Right ventricle myocardium inferior (tissue), 1 donor: ENCODE measurements around the gene TRPC4. TPM values are rescaled to one million over a fixed set of nuclear protein-coding genes. Genes with fewer than 3 reads are reported as not detected.

Source experiments
- ATAC-seq: fragments of 200-7000 bp; cut with Tn5 transposase; one replicate; pipeline ENCODE4 v1.9.1; 2020; ENCODE audit warnings: mild to moderate bottlenecking, moderate library complexity
- DNase-seq: peaks from one replicate; pipeline ENCODE4 v3.0.0; 2021; ENCODE audit errors: missing footprints
- intact Hi-C: fragments of 100-400 bp; cut with DNase I; formaldehyde crosslinking; loops from one replicate; pipeline ENCODE4 v1.11.0; 2022
- total RNA-seq: library from RNA; stranded (reverse); fragmentation: NEBNext Ultra II Directional; extraction: Animal tissue kit (Norgen Biotek cat#: 25700); gene quantifications from one replicate; pipeline ENCODE4 v1.2.1, GENCODE V29; 2021
- donor health status: DM: no; HTN: yes; CAD: no; lungs with severe emphysema.

The TRPC4 gene
- total RNA-seq, 1 donor from 2014 or later, result 2.6 TPM

DNA sequence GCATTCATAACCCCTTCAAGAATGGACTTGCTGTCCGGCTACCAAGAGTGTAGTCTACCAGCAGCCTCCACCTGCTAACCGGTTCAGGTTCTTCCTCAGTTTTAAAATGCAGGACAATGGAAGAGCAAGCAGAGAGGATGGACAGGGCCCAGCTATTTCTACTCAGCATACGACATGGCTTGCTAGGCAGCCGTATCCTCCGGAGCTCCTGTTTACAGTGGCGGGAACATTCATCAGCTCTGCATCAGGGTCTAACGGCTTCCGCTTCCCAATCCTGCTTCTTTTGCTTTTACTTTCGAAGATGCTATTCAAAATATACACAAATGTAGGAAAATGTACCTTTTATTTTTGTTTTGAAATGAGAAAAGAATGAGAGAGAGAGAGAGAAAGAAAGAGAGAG lies 118.5 kb downstream of the TRPC4 start:
- ATAC-seq (no peak), DNase-seq (no peak)
- intact Hi-C loops, result no loop called here

DNA sequence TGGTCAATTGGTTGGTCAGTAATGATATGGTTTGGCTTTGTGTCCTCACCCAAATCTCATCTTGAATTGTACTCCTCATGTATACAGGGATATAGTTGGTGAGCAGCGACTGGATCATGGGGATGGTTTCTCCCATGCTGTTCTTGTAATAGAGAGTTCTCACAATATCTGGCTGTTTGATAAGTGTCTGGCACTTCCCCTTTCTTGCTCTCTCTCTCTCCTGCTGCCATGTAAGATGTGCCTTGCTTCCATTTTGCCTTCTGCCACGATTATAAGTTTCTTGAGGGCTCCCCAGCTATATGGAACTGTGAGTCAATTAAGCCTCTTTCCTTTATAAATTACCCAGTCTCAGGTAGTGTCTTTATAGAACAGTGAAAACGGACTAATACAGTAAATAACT lies 120.7 kb downstream of the TRPC4 start:
- DNase-seq (no peak), ATAC-seq (no peak)
- intact Hi-C loops, result no loop called here

DNA sequence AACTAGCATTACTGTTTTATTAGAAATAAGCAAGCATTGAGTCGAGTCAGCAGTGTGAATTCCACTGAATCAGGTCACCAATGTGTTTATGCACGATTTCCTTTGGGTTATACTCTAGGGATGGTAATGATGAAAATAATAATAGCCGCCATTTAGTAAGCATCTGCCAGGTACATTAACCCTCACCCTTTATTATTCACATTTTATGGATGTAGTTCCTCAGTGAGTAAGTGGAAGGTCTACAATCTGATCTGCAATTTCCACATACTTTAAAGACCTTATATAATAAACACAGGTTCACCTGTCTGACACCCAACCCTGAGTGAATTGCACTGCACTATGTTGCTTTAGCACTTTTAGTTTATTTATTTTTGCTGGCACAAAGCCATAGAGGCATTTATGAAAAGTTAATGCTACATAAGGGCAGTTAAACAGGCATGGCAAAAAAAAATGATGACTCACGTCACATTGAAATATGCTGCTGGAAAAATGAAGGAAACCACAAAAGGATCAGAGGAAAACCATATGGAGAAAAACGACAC lies 122.4 kb downstream of the TRPC4 start:
- no peak for ATAC-seq
- intact Hi-C loops, result no loop called here
- no peak for DNase-seq

DNA sequence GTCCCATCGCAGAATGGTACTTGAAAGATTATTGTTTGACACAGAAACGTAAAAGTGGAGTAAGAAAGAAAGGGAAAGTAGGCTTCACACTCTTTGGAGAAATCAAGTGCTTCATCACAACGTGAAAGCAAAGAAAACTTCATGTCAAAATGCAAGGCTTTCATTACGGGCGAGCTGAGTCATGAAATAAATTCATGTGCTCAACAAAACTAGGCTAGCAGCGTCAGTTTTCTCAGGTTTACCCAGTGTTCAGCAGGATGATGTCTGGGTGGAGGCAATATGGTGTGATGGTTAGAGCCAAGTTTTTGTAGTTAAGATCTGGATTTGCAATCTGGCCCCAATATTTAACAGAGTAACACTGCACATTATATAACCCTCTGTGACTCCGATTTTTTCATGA lies 128.0 kb downstream of the TRPC4 start:
- ATAC-seq (no peak), DNase-seq (no peak)
- intact Hi-C loops, result no loop called here

DNA sequence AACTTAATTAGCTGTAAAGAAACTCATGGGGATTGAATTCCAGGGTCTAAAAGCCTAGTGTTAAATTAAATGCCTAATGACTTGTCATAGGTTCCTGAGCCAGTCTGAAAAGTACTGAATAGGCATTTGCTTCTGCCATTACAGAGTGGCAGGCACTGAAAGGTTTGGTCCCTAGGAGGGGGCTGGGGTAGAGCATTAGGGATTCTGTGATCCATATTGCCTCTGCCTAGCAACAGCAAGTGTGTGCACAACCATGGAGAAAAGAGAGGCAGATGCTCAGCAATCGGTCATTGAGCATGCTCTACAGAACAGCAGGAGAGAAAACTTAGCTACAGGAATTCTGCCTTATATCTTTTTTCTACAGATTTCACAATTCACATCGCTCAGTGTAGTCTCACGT lies 133.5 kb downstream of the TRPC4 start:
- ATAC-seq, result no peak
- intact Hi-C loops, result no loop called here
- DNase-seq, result no peak

DNA sequence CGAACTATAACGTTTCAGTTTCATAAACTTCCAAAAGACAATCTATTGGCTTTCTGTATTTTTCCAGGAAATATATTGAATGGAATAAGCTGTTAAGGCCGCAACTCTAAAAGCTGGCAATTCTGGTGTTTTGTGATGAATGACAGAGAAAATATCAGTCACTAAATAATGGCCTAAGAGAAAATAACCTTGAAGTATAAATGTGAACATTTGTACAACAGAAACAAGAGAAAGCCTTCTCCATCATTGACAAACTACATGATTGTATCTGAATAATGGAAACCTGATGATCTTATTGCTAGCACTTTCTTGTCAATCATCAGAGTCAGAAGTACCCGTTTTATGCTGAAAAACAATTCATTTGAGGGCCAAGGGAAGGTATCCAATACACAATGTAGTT lies 134.3 kb downstream of the TRPC4 start:
- DNase-seq (no peak), ATAC-seq (no peak)
- intact Hi-C loops, result no loop called here

DNA sequence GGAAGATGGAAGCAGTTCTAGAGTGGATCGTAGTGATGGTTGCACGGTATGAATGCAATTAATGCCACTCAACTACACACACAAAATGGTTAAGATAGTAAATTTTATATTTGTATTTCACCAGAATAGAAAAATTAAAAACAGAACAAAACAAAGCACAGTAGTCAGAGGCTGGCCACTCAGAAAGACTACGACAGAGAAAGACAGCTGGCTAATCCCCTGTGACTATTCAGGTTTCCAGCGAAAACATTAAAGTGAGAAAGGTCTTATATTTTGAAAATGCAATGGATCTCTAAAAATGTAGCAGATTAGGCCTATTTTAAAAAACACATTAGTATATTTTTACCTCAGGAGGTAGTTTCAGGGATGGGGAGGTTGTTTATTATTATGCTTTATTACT lies 139.7 kb downstream of the TRPC4 start:
- intact Hi-C loops, result no loop called here
- DNase-seq, result no peak
- ATAC-seq, result no peak

DNA sequence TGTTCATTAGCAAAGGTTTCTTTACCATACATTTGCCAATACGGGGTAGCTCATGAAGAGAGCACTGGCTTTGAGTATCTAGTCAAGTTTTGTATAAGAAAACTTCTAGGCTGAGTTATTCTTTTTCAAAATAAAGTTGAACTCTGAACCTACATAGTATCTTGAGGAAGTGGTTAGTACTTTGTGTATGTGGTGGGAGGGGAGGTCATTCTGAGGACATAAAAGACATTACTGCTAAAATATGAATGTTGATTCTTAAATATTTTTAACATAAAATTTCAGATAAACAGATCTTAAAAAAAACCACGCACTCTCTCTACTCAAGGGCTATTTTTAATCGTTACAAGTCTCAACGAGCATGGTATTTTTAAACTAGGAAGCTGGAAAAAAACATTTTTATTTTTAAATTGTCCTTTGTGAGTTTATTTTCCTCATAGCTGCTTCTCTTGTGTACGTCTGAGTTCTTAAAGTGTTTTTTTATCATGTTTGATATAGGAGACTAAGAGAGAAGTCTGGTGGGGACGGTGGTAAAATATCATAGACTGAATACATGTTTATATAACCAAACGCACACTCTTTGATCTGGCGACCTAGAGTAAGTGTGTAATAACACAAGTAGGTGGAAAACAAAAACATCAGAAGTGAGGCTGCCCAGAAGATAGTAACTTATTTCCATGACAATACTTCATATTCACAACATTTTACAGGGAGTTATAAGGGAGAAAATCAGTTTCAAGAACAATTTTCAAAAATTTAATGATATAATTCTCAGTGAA lies 153.0 kb downstream of the TRPC4 start:
- intact Hi-C loops, result no loop called here
- no peak for DNase-seq
- ATAC-seq, result no peak

DNA sequence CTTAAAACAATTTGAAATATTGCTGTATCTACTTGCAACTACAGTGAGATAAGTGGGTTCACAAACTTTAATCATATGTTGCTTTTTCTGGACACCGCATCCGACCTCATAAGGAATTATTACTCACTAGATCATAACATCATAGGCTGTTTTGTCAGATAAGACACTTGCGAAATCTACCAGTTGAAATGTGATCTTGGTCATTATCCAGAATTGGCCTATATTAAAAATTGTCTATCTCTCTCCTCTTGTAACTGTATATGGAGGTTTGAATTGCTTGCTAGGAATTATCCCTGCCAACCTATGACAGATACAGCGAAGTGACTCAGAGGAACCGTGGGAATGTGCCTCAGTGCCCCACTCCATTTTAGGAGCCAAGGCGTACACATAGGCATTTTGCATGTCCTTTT lies 154.0 kb downstream of the TRPC4 start:
- intact Hi-C loops, result no loop called here
- ATAC-seq (no peak), DNase-seq (no peak)

DNA sequence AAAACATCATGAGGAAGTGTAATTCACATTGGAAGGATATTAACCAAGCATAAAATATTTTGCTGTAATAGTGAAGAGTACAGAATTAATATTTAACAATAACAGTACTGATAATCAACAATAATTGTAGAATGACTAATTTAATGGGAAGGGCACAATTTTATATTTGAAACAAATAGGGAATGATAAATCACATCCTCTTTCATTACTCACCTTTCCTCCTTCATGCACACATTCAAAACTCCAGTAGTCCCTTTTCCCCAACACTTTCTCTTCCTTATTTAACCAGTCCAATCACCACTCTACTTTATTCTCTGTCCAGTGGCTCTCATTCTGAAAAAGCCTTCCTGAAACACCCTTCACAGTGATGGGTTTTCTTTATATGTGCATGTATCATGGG lies 160.3 kb downstream of the TRPC4 start:
- ATAC-seq (no peak), DNase-seq (no peak)
- intact Hi-C loops, result no loop called here

DNA sequence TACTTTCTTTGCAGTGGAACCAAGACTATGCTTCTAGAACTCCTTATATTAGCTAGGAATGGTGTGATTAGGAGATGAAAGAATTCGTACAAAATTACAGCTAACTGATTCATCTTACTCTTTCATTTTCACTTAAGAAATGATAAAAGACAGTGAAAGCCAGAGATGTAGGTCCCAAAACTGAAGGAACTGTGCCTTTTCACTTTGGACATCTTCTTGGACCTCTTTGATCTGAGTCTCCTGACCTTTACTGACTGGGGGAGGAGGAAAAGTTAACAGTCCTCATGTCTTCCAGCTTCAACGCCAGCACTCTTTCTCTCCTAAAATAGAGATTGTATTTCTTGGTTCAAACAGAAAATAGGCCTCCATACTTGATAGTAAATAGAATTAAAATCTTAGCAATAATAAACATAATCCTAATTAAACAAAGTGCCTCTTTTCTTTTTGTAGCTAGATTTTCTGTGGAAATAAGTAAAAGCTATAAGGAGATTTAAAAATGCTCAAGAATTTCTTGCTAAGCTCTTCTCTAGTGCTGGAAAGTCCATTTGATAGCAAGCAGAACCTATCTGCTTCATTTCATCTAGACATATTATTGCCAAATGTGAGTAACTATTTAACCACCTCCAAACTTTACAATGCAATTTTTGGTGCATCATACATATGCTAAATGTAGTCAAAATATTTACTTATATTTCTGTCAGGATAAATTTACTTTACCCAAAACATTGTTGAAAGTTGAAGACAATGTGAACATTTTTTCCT lies 161.7 kb downstream of the TRPC4 start:
- intact Hi-C loops, result no loop called here
- DNase-seq, result no peak
- ATAC-seq, result no peak

DNA sequence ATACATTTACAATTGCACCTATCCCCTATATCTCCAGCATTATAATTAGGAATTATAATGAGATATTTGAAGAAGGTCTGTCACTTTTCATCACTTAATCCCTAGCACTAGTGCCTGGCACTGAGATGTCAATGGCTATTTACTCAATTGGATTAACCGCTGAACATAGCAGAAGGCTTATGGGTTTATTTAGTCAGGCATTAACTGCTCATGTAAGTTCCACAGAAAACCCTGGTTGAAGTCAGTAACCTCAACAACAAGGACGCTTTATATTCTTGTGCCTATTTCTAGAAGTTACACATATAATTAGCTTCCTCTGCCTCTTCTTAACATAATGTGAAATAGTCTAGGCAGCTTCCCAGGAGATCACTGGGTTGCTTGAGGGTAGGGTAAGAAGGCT lies 163.5 kb downstream of the TRPC4 start:
- no peak for DNase-seq

DNA sequence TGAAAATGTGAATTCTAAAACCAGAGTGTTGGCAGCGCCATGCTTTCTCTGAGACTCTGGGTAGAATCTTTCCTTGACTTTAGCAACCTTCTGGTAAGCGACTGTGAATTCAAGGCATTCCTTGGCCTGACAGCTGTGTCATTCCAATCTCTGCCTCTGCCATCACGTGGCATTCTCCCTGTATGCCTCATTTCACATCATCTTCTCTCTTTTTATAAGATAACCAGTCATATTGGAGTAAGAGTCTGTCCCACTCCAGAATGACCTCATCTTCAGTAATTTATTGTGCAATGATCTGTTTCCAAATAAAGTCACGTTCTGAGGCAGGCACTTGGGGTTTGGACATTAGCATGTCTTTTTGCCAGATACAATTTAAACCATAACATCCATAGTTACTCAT lies 167.6 kb downstream of the TRPC4 start:
- ATAC-seq (no peak), DNase-seq (no peak)
- intact Hi-C loops, result no loop called here

More for the DNA sequence above, 163.5 kb downstream of the TRPC4 start:
- ATAC-seq, result no peak
- intact Hi-C loops, result no loop called here

DNA sequence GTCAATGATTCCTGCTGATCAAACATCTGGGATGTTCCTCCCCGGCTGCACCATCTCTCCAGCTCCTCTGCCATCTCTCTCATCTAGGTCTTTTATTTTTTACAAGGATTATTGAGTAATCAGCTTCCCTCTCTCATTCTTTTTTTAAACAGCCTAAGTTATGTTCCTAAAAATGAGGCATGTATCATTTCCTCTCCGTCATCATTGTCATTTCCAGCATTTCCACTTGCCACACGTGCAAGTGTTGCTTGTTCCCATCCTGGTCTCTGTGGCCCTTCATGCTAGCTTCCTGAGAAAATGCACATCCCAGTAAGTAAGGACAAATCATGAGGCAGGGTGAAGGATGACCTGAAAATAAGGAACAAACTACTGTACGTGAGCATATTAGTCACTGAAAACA lies 168.3 kb downstream of the TRPC4 start:
- DNase-seq (no peak), ATAC-seq (no peak)
- intact Hi-C loops, result no loop called here

DNA sequence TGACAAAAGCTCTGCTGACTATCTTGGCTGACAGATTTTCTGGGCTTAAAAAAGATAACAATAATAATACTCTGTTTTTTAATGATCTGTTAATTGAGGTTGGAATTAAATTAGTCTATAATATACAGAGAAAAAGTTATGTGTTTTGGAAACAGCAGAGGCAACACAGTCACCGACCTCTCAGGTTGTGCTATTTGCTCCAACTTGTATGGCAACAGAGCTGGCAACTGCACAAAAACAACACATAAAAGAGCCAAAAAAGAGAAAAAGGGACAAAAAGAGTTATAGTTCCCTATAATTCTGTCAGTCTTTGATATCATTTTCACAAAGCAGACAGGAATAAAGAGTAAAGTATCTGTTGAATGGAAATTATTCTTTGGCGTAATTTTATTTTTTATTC lies 168.7 kb downstream of the TRPC4 start:
- intact Hi-C loops, result no loop called here
- ATAC-seq, result no peak

DNA sequence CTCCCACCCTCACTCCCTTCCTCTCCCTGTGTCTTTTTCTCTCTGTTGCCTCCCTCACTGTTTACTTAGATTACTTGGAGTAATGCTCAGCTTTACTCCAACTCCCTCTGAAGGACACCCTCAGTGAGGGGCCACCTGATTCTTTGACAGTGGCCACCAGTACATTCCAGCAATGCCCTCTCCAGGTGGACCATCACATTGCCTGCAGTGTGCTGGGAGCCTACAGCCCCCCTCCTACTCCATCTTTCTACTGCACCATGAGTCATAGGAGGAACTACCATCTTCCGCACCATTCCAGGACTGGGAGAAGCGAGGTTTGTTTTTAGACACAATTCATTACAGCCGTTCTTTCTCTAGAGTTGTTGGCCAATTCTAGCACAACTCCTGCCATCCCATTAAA lies 174.4 kb downstream of the TRPC4 start:
- intact Hi-C loops, result no loop called here

More for the DNA sequence above, 168.7 kb downstream of the TRPC4 start:
- no peak for DNase-seq

DNA sequence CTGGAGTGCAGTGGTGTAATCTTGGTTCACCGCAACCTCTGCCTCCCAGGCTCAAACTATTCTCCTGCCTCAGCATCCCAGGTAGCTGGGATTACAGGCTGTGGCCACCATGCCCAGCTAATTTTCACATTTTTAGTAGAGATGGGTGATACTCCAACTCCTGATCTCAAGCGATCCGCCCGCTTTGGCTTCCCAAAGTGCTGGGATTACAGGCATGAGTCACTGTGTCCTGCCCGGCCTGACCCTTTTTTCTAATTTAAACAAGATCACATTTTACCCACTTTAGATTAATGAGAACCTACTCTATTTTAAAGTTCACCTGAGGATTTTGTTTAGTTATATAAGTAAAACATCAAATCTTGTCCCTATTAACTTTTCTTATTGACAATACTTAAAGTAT lies 179.2 kb downstream of the TRPC4 start:
- no peak for DNase-seq
- no peak for ATAC-seq
- intact Hi-C loops, result no loop called here

More for the DNA sequence above, 174.4 kb downstream of the TRPC4 start:
- ATAC-seq (no peak), DNase-seq (no peak)

DNA sequence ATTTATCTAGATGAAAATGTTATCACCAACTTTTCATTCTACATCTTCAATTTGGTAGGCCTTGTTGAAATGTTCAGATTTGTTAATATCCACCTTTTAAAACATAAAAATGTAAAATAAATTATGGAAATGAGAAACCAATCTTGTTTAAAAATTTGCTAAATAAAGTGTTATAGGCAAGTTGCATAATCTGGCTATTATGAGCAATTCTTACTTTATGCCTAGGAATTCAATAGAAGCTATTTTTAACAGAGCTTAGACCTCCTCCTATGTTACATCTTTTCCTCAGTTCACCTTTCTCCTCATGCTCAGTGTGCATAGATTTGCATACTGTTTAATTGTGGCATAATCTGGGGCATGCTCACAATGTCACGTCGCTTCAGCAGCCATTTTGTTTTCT lies 183.1 kb downstream of the TRPC4 start:
- intact Hi-C loops, result no loop called here
- no peak for ATAC-seq
- no peak for DNase-seq

DNA sequence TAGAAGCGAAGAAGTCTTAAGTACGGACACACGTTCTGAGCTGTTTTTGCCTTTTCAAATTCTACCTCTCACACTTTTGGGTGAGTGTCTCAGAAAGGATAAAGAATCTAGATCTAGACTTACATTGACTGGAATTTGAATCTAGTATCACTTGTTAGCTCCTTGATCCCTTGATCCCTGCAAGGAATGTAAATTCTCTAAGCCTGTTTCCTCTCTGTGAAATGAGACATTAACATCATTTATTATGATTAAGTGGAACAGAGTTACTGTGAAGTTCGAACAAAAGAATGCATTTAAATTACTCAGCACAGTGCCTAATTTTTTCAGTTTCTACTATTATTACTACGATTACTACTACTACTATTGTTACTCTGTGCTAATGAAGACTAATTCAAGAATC lies 184.4 kb downstream of the TRPC4 start:
- DNase-seq (no peak), ATAC-seq (no peak)
- intact Hi-C loops, result no loop called here

DNA sequence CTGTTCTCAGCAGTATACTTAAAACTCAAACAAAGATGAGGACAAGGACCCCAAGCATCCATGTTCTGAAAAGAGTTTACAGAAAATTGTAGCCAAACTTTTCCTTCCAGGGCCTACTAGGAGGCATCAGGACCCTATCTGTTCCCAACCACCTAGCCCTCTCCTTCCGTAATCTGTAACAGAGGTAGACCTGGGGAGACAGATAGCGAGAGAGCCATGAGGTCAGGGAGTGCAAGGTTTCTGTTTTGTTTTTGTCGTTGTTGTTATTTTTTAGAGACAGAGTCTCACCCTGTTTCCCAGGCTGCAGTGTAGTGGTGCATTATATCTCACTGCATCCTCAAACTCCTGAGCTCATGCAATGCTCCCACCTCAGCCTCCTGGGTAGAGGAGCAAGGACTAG lies 187.1 kb downstream of the TRPC4 start:
- intact Hi-C loops, result no loop called here
- ATAC-seq, result no peak
- no peak for DNase-seq
